LoVo (cell line): ENCODE data around the gene LIN28B.
"Not testable (repeated sequence)": the region's sequence is repeated elsewhere in the genome, so short reads cannot be mapped to it uniquely, and the experiment has no call there.

Source experiments
- DNase-seq: peaks from one replicate; pipeline ENCODE4 v3.0.0-alpha.2; 2016; ENCODE audit warnings: low spot score

Gene LIN28B

DNA sequence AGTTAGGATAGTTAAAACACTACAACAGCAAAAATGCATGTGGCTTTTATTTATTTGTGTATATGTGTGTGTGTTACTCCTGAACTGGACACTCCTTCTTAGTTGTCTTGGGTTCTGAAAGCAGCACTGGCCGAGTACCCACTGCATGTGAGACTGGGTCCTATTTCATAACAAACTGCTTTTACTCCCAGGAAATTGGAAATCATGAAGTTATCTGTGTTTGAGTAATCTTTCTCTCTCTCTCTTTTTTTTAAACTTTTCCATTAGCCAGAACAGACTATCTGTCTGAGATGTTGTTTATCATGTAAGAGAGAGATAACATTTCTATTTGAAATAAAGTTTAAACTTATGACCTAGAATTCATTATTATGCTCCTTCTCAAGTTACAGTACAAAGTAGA, 110.4 kb downstream of the LIN28B start:
- no peak for DNase-seq

DNA sequence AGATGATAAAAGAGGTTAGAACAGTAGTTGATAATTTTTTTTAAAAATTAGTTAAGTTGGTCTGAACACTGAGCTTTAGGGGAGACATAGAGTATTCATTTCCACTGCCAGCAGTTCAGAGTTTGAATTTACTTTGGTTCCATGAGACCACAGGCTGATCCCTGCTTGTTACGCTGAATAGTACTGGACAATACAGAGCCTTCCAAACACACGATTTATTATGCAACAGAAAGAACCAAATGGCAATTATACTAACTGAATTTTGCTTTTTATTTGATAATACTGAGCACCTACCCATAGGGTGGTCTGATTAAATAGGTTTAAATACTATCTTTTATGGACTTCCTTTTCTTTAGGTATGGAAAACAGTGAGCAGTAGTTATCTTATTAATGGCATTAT, 111.5 kb downstream of the LIN28B start:
- DNase-seq = no peak

DNA sequence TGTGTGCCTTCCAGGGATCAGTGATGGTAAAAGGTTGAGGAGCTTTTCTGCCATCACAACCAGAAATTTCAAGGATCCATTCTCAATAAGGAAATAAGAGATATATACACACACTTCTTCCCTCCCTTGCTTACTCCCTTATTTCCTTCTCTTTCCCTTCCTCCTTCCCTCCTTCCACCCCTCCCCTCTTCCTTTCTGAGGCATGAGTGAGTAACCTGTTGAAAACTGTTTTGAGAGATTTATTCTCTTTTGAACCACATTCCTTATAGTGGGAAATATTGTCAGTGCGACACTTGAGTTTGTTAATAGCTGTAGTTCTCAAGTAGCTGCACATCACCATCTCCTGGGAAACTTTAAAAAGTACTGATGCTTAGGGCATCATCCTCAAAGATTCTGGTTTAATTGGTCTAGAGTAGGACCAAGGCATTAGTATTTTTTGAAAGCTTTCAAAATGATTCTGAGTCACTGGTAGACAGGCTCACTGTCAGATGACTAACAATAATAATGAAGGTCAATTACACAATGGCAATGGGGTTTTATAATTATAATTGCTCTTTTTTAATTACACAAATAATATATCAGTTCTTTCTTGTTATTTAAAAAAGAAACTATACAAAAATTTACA, 113.0 kb downstream of the LIN28B start:
- DNase-seq = no peak

DNA sequence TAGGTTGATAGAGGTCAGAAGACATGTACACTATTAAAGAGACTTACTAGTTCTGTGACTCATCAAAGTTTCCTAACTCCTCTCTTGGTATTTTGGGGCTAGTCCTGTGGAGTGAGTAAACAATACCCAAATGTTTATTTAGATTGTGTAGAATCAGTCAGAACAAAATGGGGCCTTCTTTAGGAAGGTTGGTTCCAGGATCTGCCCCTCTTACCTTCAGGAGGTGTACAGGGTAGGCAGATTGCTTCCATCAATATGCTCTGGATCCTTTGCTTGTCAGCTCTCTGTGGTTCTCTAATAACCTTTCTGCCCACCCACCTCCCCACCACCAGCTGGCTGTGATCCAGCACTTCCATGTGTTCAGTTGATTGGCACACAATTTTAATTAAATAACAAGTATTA, 115.9 kb downstream of the LIN28B start:
- no peak for DNase-seq

DNA sequence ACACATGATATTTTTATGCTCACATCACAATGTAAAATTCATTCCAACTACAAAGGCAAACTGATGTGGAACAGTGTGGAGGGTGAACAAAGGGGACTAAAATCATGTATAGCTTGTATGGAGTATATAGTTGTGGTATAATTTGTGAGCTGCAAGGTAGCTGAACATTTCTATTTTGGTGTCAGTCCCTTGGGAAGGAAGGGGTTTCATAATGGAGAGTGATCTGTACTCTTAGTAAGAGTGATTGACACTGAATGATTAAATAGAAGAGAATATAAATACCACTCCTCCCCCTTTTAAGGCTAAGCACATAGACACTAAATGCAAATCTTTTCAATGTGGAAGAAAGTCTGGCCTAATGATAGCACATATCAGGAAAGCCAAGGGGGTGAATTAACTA, 118.3 kb downstream of the LIN28B start:
- DNase-seq = no peak

DNA sequence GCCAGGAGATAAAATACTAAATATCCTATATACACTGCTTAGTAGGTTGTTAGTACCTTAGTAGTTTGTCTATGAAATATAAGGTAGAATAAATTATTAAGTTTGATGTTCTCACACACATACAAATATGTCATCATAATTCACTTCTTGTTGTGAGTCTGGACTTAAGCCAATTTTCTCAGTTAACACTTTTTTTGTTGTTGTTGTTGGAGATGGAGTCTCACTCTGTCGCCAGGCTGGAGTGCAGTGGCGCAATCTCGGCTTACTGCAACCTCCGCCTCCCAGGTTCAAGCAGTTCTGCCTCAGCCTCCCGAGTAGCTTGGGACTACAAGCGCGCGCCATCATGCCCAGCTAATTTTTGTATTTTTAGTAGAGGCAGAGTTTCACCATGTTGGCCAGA, 119.5 kb downstream of the LIN28B start:
- not testable (repeated sequence) for DNase-seq

DNA sequence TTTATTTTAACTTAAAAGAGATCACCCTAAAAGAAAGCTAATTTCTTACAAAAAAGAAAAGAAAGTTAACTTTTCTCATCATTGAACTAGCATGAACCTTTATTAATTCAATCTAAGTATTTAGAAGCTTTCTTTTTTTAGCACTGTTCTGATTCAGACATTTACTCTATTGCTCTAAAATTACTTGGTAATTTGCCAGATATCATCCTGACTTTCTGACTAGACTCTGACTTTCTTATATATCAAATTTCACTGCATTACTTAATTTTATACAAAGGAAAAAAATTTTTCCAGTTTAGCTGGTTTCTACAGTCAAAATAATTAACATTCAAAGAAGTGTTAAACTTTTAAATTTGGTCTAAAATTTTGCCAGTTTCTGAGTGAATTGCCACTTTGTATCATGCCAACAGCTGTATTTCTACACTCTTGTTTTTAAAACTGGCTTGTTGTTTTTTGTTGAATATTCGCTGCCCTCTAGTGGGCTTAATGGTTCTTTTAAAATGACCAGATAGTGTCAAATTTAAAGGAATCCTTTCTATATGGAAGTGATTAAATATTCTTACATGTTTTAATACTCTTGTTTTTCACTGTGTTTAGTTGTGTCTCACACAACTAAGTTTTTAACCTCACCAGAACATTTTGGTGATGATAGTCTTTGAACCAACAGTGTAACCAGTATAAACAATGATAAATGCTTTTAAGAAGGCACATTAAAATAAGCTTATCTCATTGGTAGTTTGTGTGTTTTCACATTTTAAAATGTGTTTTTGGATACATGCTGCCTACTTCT, 120.9 kb downstream of the LIN28B start:
- peak; percentile 43 for DNase-seq

DNA sequence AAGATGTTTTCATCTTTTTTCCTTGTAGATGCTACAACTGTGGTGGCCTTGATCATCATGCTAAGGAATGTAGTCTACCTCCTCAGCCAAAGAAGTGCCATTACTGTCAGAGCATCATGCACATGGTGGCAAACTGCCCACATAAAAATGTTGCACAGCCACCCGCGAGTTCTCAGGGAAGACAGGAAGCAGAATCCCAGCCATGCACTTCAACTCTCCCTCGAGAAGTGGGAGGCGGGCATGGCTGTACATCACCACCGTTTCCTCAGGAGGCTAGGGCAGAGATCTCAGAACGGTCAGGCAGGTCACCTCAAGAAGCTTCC, 121.4 kb downstream of the LIN28B start:
- no peak for DNase-seq

DNA sequence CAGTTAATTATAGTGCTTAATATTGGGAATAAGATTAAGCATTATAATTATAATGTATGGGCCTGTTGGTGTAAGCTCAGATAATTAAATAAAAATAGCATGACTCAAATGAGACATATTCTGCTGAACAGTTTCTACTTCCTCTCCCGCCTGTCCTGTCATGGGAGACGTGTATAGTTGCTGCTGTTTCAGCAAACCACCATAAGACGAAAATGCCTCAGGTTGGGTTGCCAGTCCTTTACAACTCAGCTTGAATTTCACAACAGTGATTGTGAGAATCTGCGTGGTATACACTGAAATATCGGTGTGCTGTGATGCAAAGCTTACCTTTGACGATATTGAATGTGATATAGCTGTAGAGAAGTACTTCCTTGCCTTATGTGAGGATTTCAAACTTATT, 123.4 kb downstream of the LIN28B start:
- no peak for DNase-seq

DNA sequence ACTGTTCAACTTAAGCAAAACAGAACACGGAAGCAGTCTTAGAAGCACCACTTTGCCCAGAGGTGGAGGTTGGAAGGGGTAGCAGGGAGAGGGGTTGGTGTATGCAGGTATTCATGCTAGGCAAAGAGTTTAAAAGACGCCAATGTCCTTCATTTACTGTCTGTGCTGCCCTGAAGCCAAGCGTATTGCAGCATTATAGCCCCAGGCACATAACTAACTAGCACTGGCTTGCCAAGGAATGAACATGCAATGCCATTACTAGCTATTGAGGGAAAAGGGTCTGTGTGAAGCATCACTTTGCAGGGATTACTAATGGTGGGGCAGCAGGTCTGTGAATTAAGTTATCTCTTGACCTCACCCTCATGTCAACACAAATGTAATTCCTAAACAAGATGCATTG, 124.8 kb downstream of the LIN28B start:
- not testable (repeated sequence) for DNase-seq

DNA sequence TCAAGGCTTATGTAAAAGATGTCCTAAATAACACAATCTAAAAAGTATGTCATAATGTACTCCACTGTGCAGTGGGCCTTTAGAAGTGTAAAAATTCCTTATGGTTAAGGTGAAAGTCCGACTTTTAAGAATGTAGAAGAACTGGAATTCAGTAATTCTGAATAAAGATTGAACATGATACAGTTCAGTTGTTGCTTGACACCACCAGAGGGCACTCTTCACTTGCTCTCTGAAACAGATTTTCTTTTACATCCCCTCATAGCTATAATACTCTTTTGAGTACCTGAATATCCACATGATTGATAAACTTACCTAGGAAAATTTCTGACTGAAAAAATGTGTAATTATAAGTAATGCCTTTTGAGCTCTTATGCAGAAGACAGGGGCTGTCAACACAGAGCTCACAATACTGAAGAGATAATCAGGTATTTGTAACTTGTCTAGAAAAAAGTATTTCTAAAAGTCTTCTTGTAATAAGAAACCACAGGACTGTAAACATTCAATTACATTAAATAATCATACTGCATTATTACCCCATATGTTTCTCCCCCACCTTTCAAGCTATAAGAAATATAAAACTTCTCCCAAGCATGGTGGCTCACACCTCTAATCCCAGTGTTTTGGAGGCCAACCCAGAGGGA, 130.8 kb downstream of the LIN28B start:
- DNase-seq = peak; percentile 70

DNA sequence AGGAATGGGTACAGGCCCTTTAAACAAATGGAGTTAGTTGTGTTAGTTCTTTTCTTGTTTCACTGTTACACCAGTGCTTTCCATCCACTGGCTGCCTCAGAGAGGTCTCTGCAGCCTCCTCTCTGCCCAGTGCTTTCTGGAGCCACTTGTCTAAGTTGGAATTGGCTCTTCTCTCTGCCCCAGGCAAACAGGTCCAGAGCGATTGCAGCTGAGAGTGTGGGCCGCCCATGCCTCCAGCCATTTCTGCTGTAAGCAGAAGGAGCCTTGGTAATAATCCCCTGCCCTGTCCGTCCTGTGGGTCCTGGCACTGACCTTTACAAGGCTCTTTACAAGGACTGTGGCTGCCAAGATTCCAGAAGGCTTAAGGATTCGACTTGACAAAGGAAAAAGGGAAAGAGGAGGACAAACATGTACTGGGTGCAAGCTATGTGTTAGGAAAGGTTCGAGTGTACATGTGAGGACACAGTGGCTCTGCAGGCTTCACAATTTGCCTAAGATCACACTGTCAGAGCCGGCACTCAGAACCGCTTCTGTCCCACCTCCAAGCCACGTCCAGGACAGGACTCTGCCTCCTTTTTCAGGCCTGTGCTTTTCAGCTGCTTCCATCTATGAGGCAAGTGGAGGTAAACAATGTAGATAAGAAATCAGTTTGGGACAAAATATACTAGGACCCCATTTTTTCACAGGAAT, 134.4 kb downstream of the LIN28B start:
- peak; percentile 34 for DNase-seq

DNA sequence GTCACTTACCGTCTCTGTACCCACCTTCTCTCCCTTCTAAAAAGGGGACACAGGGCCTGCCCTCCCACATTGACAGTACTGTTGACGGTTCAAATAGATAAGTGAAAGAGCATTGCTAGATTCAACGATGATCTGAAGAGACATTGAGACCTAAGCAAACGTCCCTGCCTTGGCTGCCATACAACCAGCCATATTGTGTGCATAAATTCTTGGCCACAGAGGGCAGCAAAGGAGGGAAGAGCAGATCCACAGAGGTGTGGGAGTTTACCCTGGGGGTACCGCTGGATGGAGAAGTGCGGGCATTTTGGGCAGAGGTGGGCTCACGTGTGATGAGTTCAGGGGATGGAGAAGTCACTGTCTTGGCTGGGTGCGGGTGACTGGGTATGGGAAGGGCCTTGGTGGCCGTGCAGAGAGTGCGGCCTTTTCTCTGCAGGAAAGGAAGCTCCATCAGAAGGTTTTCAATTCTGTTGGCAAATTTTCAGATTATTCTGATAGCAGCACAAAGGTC, 137.3 kb downstream of the LIN28B start:
- no peak for DNase-seq

DNA sequence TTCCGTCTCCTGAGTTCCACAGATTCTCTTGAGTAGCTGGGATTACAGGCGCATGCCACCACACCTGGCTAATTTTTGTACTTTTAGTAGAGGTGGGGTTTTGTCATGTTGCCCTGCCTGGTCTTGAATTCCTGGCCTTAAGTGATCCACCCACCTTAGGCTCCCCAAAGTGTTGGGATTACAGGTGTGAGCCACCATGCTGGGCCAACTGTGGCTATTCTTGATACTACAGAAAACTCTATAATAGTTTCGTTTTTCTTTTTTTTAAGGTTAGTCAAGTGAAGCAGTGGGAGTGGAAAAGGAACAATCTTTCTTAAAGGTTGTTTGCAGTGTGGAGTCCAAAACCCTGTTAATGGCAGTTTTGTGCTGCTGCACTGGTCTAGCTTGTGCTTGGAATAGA, 138.2 kb downstream of the LIN28B start:
- no peak for DNase-seq

DNA sequence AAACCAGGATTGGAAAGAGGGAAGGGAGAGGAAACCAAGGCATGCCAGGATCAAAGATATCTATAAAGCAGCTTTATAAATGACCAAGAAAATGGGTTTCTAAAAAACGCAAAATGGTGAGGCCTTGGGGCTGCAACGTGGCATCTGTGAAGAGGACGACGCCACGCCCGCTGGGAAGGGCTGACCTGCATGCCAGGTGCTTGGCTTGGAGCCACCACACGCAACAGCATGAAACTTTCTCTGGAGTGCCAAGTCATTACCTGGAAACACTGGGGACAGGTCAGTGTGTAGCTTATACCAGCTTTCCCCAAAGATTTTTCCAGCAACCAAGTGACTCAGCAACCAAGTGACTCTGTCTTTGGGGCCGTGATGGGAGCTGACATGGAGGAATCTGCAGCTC, 140.4 kb downstream of the LIN28B start:
- DNase-seq = peak; percentile 79

DNA sequence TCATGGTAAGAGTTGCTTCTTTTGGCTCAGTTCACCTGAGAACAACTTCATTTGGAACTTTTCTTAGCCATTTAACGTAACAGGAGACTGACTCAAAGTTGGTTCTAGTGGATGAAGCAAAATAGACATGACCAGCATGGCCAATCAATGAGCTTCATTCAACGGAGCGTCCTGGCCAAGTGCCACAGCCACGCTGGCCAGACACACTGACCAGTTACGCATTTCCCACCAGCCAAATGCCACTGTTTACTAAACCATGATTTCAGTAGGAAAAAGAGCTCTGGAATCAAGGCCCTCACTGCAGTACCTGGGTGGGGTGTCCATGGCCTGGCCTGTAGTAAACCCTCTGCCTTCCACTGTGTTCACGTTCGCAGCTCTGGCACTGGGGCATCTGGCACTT, 142.5 kb downstream of the LIN28B start:
- DNase-seq = no peak

DNA sequence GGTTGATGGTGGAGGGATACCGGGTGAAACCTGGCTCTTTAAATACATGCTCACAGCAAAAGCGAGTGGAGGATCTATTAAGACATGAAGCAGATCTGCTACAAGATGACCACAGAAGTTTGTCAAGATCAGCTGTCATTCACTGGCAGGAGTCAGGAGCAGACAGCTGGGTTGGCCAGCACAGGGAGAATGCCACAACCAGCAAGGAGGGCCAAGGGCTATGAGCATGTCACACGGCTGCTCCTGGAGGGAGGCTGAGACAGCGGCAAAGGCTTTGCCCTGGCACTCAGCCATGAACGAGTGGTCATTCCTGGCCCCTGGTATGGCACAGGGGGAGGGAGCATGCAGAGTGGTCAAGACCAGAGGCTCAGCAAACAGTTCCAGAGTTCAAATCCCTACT, 145.3 kb downstream of the LIN28B start:
- DNase-seq = no peak

DNA sequence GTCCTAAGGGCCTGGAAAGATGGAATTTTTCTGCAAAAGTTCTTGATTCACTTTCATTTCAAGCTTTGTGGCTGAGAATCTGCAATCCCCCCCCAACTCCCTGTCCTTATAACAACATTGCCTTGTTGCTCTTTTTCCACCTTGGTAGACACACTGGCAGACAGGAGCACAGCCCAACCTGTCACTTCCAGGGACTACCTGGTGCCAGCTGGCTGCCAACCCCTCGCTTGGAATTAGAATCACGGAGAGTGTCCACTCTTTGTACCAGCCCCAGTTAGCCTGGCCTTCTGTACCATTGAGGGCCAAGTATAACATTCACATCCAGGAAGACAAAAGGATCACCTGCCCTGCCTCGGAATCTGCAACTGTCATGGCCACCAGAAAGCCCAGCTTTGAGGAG, 148.2 kb downstream of the LIN28B start:
- DNase-seq = no peak

DNA sequence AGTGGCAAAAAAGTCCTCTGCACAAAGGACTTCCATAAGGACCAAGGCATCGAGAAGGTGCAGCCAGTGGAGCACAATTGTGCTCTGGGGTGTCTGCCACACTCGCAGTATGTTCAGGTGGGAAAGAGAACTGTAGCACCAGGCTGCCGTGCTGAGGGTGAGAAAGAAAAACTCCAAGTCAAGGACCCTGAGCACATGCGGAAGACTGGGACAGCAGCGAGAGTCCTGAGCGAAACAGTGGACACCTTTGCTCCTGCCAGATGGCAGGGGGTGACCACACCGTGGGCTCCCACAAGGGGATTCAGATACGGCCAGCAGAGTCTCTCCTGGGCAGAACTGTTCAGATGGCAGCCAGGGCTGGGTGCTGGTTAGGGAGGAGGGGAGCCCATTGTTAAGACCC, 149.4 kb downstream of the LIN28B start:
- no peak for DNase-seq

DNA sequence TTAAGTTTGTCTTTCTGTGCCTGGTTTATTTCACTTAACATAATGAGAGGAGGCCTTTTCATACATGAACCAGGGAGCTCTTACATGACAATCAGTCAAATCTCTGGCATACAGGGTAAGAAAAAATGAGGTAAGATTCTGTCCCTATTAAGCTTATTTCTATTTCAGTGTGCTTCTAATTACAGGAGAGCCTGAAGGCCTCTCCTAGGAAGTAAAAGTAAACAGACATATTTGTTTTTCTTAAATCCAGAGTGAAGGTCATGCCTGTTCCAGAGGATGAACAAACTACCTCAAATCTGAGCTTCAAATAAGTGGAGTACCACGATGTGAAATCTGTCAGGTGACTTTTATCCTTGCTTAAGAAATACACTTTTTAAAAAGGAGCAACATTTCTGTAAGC, 150.3 kb downstream of the LIN28B start:
- DNase-seq = no peak

DNA sequence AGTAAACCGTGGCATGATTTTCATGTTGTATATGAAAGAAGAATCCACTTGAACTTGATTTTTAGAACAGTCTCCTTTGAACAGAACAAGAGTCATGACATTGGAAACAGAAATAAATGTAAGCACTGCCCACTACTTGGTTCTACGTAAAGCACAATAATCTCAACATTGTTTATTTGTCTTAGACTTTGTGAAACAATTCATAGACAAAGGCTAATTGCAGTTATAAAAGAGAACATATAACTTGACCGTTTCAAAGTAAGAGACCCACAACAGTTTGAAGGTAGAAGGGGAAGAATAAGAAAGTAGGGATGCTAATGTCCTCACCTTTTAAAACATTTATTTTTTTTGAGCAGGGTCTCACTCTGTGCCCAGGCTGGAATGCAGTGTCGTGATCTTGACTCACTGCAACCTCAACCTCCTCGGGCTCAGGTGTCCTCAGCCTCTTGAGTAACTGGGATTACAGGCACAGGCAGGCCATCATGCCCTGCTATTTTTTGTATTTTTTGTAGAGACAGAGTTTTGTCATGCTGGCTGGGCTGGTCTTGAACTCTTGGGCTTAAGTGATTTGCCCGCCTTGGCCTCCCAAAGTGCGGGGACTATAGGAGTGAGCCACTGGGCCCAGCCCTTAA, 151.8 kb downstream of the LIN28B start:
- no peak for DNase-seq
